ENCODE data around the gene BPIFB3. TPM values are rescaled to one million over a fixed set of nuclear protein-coding genes. Genes with fewer than 3 reads are reported as not detected.

The BPIFB3 gene
- total RNA-seq, 4 donors from 2014 or later = not detected

DNA sequence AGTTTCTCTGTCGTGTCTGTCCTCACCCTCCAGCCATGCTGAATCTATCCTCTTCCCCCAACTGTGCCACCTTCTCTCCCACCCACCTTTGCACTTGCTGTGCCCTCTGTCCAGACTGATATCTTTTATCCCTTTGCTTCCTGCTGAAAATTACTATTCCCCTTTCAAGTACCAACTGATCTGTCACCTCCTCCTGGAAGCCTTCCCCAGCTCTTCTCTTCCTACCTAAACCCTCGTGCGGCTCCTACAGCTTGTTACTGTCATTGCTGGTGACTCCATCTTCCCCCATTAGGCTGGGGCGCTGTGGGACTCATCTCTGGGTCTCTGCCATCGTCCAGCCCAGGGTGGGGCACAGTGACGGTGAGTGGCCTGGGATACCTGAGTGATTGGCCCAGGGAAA, 21.1 kb upstream of the BPIFB3 start:
- H3K27ac ChIP-seq = no peak overlapping the region
- 82 to 88% methylated on average over 6 of the region's 6 CpGs for WGBS, 2 donors
- intact Hi-C loops (cut with DNase I) = no loop called here
- no peak for DNase-seq
- H3K27me3 ChIP-seq = no peaks in the 10 kb centered on the region
- H3K4me1 ChIP-seq = no peaks in the 10 kb centered on the region
- H3K4me3 ChIP-seq (replicated peaks in 1 of 3) = no peak overlapping the region
- TF ChIP-seq, protein P1, sequence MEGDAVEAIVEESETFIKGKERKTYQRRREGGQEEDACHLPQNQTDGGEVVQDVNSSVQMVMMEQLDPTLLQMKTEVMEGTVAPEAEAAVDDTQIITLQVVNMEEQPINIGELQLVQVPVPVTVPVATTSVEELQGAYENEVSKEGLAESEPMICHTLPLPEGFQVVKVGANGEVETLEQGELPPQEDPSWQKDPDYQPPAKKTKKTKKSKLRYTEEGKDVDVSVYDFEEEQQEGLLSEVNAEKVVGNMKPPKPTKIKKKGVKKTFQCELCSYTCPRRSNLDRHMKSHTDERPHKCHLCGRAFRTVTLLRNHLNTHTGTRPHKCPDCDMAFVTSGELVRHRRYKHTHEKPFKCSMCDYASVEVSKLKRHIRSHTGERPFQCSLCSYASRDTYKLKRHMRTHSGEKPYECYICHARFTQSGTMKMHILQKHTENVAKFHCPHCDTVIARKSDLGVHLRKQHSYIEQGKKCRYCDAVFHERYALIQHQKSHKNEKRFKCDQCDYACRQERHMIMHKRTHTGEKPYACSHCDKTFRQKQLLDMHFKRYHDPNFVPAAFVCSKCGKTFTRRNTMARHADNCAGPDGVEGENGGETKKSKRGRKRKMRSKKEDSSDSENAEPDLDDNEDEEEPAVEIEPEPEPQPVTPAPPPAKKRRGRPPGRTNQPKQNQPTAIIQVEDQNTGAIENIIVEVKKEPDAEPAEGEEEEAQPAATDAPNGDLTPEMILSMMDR (IDR thresholded peaks at IDR 0.05) = no peak
- no peaks in the 10 kb centered on the region for H3K9me3 ChIP-seq
- H3K36me3 ChIP-seq = no peaks in the 10 kb centered on the region

DNA sequence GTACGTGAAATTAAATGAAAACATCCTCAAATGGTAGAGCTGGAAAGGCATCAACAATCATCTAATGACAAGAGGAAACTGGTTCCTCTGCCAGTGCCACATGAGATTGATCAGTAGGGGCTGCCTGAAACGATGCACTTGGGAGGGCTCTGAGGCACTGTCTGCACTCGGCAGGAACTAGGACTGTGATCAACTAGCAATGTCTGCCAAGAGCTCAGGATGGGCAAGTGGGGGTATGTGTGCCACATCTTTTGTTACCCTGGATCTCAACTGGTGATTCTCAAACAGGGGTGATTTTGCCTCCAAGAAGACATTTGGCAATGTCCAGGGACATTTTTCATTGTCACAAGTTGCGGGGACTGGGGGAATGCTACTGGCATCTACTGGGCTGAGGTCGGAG, 20.3 kb upstream of the BPIFB3 start:
- Histone ChIP-seq H3K27me3 (no peaks in the 10 kb centered on the region), H3K9me3 (no peaks in the 10 kb centered on the region), H3K4me3 (replicated peaks in 1 of 3) (no peak overlapping the region), H3K4me1 (no peaks in the 10 kb centered on the region), H3K27ac (no peak overlapping the region), H3K36me3 (no peaks in the 10 kb centered on the region)
- WGBS, 2 donors = 61 to 71% methylated on average over 5 of the region's 5 CpGs
- intact Hi-C loops (cut with DNase I) = no loop called here
- DNase-seq = no peak
- TF ChIP-seq, protein P1 (IDR thresholded peaks at IDR 0.05) = no peak
- no peak for TF ChIP-seq POLR2A (IDR thresholded peaks at IDR 0.05)

DNA sequence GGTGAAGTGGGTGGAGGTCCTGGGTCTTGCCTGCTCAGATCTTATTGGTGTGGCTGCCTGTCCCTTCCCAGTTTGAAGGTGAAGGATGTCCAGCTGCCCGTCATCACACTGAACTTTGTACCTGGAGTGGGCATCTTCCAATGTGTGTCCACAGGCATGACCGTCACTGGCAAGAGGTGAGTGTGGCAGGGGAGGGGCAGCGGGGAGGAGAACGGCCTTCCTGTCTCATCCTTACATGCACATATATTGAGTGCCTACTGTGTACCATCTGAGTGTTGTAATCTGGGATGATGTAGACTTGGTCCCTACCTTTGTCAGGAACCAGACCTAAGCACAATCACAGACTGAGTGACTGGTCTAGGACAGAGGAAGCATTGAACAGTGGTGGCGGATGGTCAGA, 19.6 kb upstream of the BPIFB3 start:
- Histone ChIP-seq H3K27ac (no peak overlapping the region), H3K27me3 (no peaks in the 10 kb centered on the region), H3K4me3 (replicated peaks in 1 of 3) (no peak overlapping the region), H3K36me3 (no peaks in the 10 kb centered on the region), H3K9me3 (no peaks in the 10 kb centered on the region), H3K4me1 (no peaks in the 10 kb centered on the region)
- no peak for DNase-seq
- intact Hi-C loops (cut with DNase I) = no loop called here
- 75 to 77% methylated on average over 5 of the region's 5 CpGs for WGBS, 2 donors
- TF ChIP-seq, protein P1 (IDR thresholded peaks at IDR 0.05) = no peak
- no peak for TF ChIP-seq POLR2A (IDR thresholded peaks at IDR 0.05)

DNA sequence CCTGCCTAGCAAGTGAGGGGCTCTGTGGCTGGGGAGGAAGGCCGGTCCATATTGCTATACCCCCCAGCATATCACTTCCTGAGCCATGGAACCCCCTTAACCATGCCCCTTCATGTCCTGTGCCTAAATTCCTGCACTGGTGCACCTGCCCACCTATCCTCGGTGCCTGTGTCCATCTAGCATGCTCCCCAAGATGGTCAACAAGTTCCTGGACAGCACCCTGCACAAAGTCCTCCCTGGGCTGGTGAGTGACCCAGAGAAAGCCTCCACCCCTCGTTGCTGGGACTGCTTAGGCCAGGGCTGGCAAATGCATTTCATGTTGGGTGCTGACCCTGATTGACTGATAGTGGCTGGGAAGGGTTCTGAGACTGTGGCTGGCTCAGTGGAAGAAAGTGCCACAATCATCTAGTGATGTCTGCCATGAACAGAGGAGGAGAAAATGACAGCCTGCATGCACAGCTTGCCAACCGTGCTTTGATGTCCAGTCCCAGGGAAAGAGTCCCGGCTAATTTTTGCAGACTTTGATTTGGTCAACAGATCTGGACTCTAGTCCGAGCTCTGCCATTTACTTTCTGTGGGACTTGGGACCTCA, 18.7 kb upstream of the BPIFB3 start:
- Histone ChIP-seq H3K9me3 (no peaks in the 10 kb centered on the region), H3K27me3 (no peaks in the 10 kb centered on the region), H3K4me1 (no peaks in the 10 kb centered on the region), H3K36me3 (no peaks in the 10 kb centered on the region), H3K4me3 (replicated peaks in 1 of 3) (no peak overlapping the region), H3K27ac (no peak overlapping the region)
- 74 to 87% methylated on average over 6 of the region's 6 CpGs for WGBS, 2 donors
- DNase-seq = no peak
- TF ChIP-seq, protein P1 (IDR thresholded peaks at IDR 0.05) = no peak
- no peak for TF ChIP-seq POLR2A (IDR thresholded peaks at IDR 0.05)
- intact Hi-C loops (cut with DNase I) = no loop called here

DNA sequence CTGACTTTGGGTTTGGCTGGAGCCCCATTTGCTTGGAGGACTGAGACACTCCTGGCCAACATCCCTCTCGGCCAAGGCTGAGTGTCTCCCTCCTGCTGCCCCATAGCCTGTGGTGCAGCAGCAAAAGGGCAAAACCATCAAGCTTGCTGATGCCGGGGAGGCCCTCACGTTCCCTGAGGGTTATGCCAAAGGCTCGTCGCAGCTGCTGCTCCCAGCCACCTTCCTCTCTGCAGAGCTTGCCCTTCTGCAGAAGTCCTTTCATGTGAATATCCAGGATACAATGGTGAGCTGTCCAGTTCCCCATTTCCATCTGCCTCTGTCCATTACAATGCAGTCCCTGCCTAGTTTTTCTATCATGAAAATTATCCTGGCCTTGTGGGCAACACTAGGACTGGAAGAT, 16.2 kb upstream of the BPIFB3 start:
- intact Hi-C loops (cut with DNase I) = no loop called here
- Histone ChIP-seq H3K4me1 (no peaks in the 10 kb centered on the region), H3K36me3 (no peaks in the 10 kb centered on the region), H3K9me3 (no peaks in the 10 kb centered on the region), H3K27ac (no peak overlapping the region), H3K4me3 (replicated peaks in 1 of 3) (no peak overlapping the region), H3K27me3 (no peaks in the 10 kb centered on the region)
- TF ChIP-seq POLR2A (IDR thresholded peaks at IDR 0.05) = no peak
- TF ChIP-seq, protein P1 (IDR thresholded peaks at IDR 0.05) = no peak
- no peak for DNase-seq
- 75% methylated on average over 5 of the region's 5 CpGs for WGBS, 2 donors

Measured in thyroid gland (tissue), 4 donors.